ENCODE data around the gene SLC6A19. TPM values are rescaled to one million over a fixed set of nuclear protein-coding genes. Genes with fewer than 3 reads are reported as not detected.

SLC6A19 gene
- total and polyA plus RNA-seq, 2 of the 13 experiments (the other 11 are each of a cell fraction or from before 2014, with no cell fraction given): 0.02 TPM; not detected in 1

- TF ChIP-seq, protein P1, sequence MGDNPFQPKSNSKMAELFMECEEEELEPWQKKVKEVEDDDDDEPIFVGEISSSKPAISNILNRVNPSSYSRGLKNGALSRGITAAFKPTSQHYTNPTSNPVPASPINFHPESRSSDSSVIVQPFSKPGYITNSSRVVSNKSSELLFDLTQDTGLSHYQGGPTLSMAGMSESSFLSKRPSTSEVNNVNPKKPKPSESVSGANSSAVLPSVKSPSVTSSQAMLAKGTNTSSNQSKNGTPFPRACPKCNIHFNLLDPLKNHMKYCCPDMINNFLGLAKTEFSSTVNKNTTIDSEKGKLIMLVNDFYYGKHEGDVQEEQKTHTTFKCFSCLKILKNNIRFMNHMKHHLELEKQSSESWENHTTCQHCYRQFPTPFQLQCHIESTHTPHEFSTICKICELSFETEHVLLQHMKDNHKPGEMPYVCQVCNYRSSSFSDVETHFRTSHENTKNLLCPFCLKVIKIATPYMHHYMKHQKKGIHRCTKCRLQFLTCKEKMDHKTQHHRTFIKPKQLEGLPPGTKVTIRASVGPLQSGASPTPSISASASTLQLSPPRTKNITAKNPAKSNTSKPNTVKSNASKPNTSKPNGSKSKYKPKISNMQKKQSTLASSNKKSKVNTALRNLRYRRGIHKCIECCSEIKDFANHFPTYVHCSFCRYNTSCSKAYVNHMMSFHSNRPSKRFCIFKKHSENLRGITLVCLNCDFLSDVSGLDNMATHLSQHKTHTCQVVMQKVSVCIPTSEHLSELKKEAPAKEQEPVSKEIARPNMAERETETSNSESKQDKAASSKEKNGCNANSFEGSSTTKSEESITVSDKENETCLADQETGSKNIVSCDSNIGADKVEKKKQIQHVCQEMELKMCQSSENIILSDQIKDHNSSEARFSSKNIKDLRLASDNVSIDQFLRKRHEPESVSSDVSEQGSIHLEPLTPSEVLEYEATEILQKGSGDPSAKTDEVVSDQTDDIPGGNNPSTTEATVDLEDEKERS (CRISPR knock-in tag; IDR thresholded peaks at IDR 0.05): no peak
- no peak for TF ChIP-seq TIGD3 (CRISPR knock-in tag; IDR thresholded peaks at IDR 0.05; ENCODE audit: borderline replicate concordance)
- no peak for TF ChIP-seq HDAC1 (CRISPR knock-in tag; IDR thresholded peaks at IDR 0.05)
- no peak for TF ChIP-seq ZFP82 (CRISPR knock-in tag; IDR thresholded peaks at IDR 0.05; ENCODE audit: borderline replicate concordance)
- TF ChIP-seq ZFP1 (CRISPR knock-in tag; IDR thresholded peaks at IDR 0.05): no peak
- TF ChIP-seq MAFK (conservative IDR thresholded peaks at IDR 0.05 in 1 of 2, IDR thresholded peaks at IDR 0.05 in 1 of 2; ENCODE audit: low read length in 2 of 2): no peak
- TF ChIP-seq HOXA7 (CRISPR knock-in tag; IDR thresholded peaks at IDR 0.05): no peak
- no peak for TF ChIP-seq ZNF34 (CRISPR knock-in tag; IDR thresholded peaks at IDR 0.05; ENCODE audit: borderline replicate concordance)
- no peak for TF ChIP-seq E2F2 (CRISPR knock-in tag; IDR thresholded peaks at IDR 0.05; ENCODE audit: borderline replicate concordance)
- TF ChIP-seq DPF2 (CRISPR knock-in tag; IDR thresholded peaks at IDR 0.05; ENCODE audit: borderline replicate concordance, low read depth): no peak
- no peak for TF ChIP-seq ZNF18 (CRISPR knock-in tag; IDR thresholded peaks at IDR 0.05; ENCODE audit: insufficient replicate concordance)
- Histone ChIP-seq H3K4me2 (ENCODE audit: low read depth, low read length) (no peak overlapping the region), H3K9me3 (ENCODE audit: low read length) (no peaks in the 10 kb centered on the region), H3K27me3 (ENCODE audit: control insufficient read depth in 1 of 2, insufficient read depth in 2 of 2, low read length in 2 of 2) (peaks cover 7 to 38% of the 10 kb centered on the region in 2 experiments; a peak in 4 of 5 replicates), H3K4me1 (ENCODE audit: insufficient read depth, low read length) (no peaks in the 10 kb centered on the region), H3K36me3 (replicated peaks in 1 of 2; ENCODE audit: control insufficient read depth in 1 of 2, insufficient read depth in 2 of 2, low read length in 2 of 2) (no peaks in the 10 kb centered on the region), H3K9ac (ENCODE audit: insufficient read depth, low read depth, low read length) (no peak overlapping the region), H3K4me3 (replicated peaks in 1 of 3; ENCODE audit: insufficient read depth in 1 of 3, low read depth in 2 of 3, low read length in 3 of 3) (no peak overlapping the region), H3K27ac (ENCODE audit: extremely low read length, insufficient read depth, low read length) (no peak overlapping the region), H3K79me2 (ENCODE audit: insufficient read depth, low read length) (no peaks in the 10 kb centered on the region), H2AFZ (ENCODE audit: low read length) (no peak overlapping the region), H4K20me1 (ENCODE audit: insufficient read depth, low read length) (no peaks in the 10 kb centered on the region)
- DNase-seq (ENCODE audit: low spot score) (no peak), ATAC-seq (no peak), FAIRE-seq (no peak)
- intact Hi-C loops (cut with micrococcal nuclease; ENCODE audit: unreplicated experiment) (no loop called here), in situ Hi-C loops (cut with HindIII; ENCODE audit: extremely low pct_ligation_motif_present, low pct_unique_long_range_greater_than_20kb) (no loop called here)
- BruUV-seq (replicated peaks): no TSS peak
- WGBS (ENCODE audit: low lambda C conversion rate): 76% methylated on average over 6 of the region's 38 CpGs
- ChIA-PET POLR2A (no interaction called here), CTCF (ENCODE audit: low intra/inter-chr PET ratio, low total read pairs) (no interaction called here)
These were observed 15.0 kb downstream of the SLC6A19 start for GRCh38 chr5:1216211-1216917.

Measured in HepG2 (cell line).